Measurements from ENCODE around the gene ADAM8. TPM values are rescaled to one million over a fixed set of nuclear protein-coding genes. Genes with fewer than 3 reads are reported as not detected.
"Not testable (repeated sequence)": the region's sequence is repeated elsewhere in the genome, so short reads cannot be mapped to it uniquely, and the experiment has no call there.

The ADAM8 gene
- total and polyA plus RNA-seq, 10 of the 15 experiments (the other 5 are each of a cell fraction or from before 2014, with no cell fraction given), result 0.37 to 92.7 (median 21.7) TPM

- FAIRE-seq, result no peak
- no peak overlapping the region for H2AFZ ChIP-seq (ENCODE audit: control insufficient read depth, low read depth, low read length)
- H3K36me3 ChIP-seq (ENCODE audit: control insufficient read depth in 2 of 2, insufficient read depth in 2 of 2, low read length in 1 of 2), result no peaks in the 10 kb centered on the region
- no TSS peak for BruUV-seq (replicated peaks)
- ChIA-PET RAD21 (ENCODE audit: unreplicated experiment) (no interaction called here), SMC1A (ENCODE audit: uncharacterized antibody, unreplicated experiment) (no interaction called here), CTCF (no interaction called here), POLR2A (no interaction called here)
- no peaks in the 10 kb centered on the region for H3K9me3 ChIP-seq (replicated peaks; ENCODE audit: control insufficient read depth, insufficient read depth, low read length)
- no peak for DNase-seq (ENCODE audit: low read depth, low spot score)
- no peak overlapping the region for H3K9ac ChIP-seq (ENCODE audit: control insufficient read depth, insufficient read depth, low read length)
- in situ Hi-C loops (cut with MboI), result no loop called here
- H3K4me1 ChIP-seq (ENCODE audit: control insufficient read depth, insufficient read depth, low read length), result no peaks in the 10 kb centered on the region
- no peak for TF ChIP-seq JUND (IDR thresholded peaks at IDR 0.05; ENCODE audit: low read depth, low read length)
- TF ChIP-seq RELA (IDR thresholded peaks at IDR 0.05; ENCODE audit: borderline replicate concordance, partially characterized antibody), result no peak
- no peak for TF ChIP-seq ZNF217 (IDR thresholded peaks at IDR 0.05)
- TF ChIP-seq PML (IDR thresholded peaks at IDR 0.05; ENCODE audit: low read length), result no peak
- no peak for TF ChIP-seq SIN3A (IDR thresholded peaks at IDR 0.05; ENCODE audit: low read depth, low read length)
- H3K79me2 ChIP-seq (ENCODE audit: control insufficient read depth, insufficient read depth, low read length), result no peaks in the 10 kb centered on the region
- H3K27ac ChIP-seq (ENCODE audit: control insufficient read depth, insufficient read depth), result no peak overlapping the region
- H3K4me2 ChIP-seq (ENCODE audit: control insufficient read depth, insufficient read depth), result no peak overlapping the region
- H4K20me1 ChIP-seq (ENCODE audit: control insufficient read depth, insufficient read depth), result no peaks in the 10 kb centered on the region
- ATAC-seq, result no peak
- WGBS (ENCODE audit: insufficient coverage, insufficient replicate concordance, low lambda C conversion rate, missing lambda C conversion rate), result 17% methylated on average over 39 of the region's 48 CpGs
- intact Hi-C loops (cut with micrococcal nuclease; ENCODE audit: unreplicated experiment), result no loop called here
- no peaks in the 10 kb centered on the region; a peak in 3 of 4 replicates for H3K27me3 ChIP-seq (replicated peaks in 1 of 2; ENCODE audit: control insufficient read depth in 2 of 2, insufficient read depth in 2 of 2, low read length in 1 of 2)
- H3K4me3 ChIP-seq, result no peak overlapping the region
Measured at GRCh38 chr10:133235265-133235855, 41.3 kb downstream of the ADAM8 start.

- H3K9ac ChIP-seq (ENCODE audit: control insufficient read depth, insufficient read depth, low read length); H3K27ac ChIP-seq (ENCODE audit: control insufficient read depth, insufficient read depth); FAIRE-seq; RAD21 ChIA-PET (ENCODE audit: unreplicated experiment); H3K9me3 ChIP-seq (replicated peaks; ENCODE audit: control insufficient read depth, insufficient read depth, low read length); H3K4me1 ChIP-seq (ENCODE audit: control insufficient read depth, insufficient read depth, low read length); H3K27me3 ChIP-seq (replicated peaks in 1 of 2; ENCODE audit: control insufficient read depth in 2 of 2, insufficient read depth in 2 of 2, low read length in 1 of 2); ATAC-seq; intact Hi-C loops (cut with micrococcal nuclease; ENCODE audit: unreplicated experiment); BruUV-seq (replicated peaks); POLR2A ChIA-PET; DNase-seq (ENCODE audit: low read depth, low spot score); H4K20me1 ChIP-seq (ENCODE audit: control insufficient read depth, insufficient read depth); CTCF ChIA-PET; H3K4me2 ChIP-seq (ENCODE audit: control insufficient read depth, insufficient read depth); in situ Hi-C loops (cut with MboI); H3K79me2 ChIP-seq (ENCODE audit: control insufficient read depth, insufficient read depth, low read length); H3K36me3 ChIP-seq (ENCODE audit: control insufficient read depth in 2 of 2, insufficient read depth in 2 of 2, low read length in 1 of 2); H2AFZ ChIP-seq (ENCODE audit: control insufficient read depth, low read depth, low read length); H3K4me3 ChIP-seq; SMC1A ChIA-PET (ENCODE audit: uncharacterized antibody, unreplicated experiment): not testable (repeated sequence)
- WGBS (ENCODE audit: insufficient coverage, insufficient replicate concordance, low lambda C conversion rate, missing lambda C conversion rate), result 31% methylated on average over 7 of the region's 10 CpGs
Measured at GRCh38 chr10:133234796-133235195, 41.9 kb downstream of the ADAM8 start.
